ENCODE data around the gene CRIP2.

The CRIP2 gene

GRCh38 chr14:105505101-105505500 is 30.5 kb downstream of the CRIP2 start:
- TF ChIP-seq CTCF (IDR thresholded peaks at IDR 0.05; ENCODE audit: low read length, missing control alignments) = no peak
- no peak for DNase-seq (ENCODE audit: low read depth)
- no peak overlapping the region for H3K4me3 ChIP-seq (replicated peaks; ENCODE audit: low read depth, low read length)

GRCh38 chr14:105507247-105507646 is 32.6 kb downstream of the CRIP2 start:
- no peak overlapping the region for H3K4me3 ChIP-seq (replicated peaks; ENCODE audit: low read depth, low read length)
- TF ChIP-seq CTCF (IDR thresholded peaks at IDR 0.05; ENCODE audit: low read length, missing control alignments) = no peak
- DNase-seq (ENCODE audit: low read depth) = no peak

- no peak overlapping the region for H3K4me3 ChIP-seq (replicated peaks; ENCODE audit: low read depth, low read length)
- no peak for TF ChIP-seq CTCF (IDR thresholded peaks at IDR 0.05; ENCODE audit: low read length, missing control alignments)
- no peak for DNase-seq (ENCODE audit: low read depth)
These were observed 33.4 kb downstream of the CRIP2 start for GRCh38 chr14:105508069-105508468.

- TF ChIP-seq CTCF (IDR thresholded peaks at IDR 0.05; ENCODE audit: low read length, missing control alignments) = no peak
- H3K4me3 ChIP-seq (replicated peaks; ENCODE audit: low read depth, low read length) = no peak overlapping the region
- no peak for DNase-seq (ENCODE audit: low read depth)
These were observed 34.0 kb downstream of the CRIP2 start for GRCh38 chr14:105508601-105509000.

- DNase-seq (ENCODE audit: low read depth) = no peak
- TF ChIP-seq CTCF (IDR thresholded peaks at IDR 0.05; ENCODE audit: low read length, missing control alignments) = no peak
These were observed 42.5 kb downstream of the CRIP2 start for GRCh38 chr14:105517096-105517495.

GRCh38 chr14:105519946-105520698 is 45.5 kb downstream of the CRIP2 start:
- no peak for TF ChIP-seq CTCF (IDR thresholded peaks at IDR 0.05; ENCODE audit: low read length, missing control alignments)
- no peak for DNase-seq (ENCODE audit: low read depth)
- H3K4me3 ChIP-seq (replicated peaks; ENCODE audit: low read depth, low read length) = no peak overlapping the region

More at GRCh38 chr14:105517096-105517495, 42.5 kb downstream of the CRIP2 start:
- H3K4me3 ChIP-seq (replicated peaks; ENCODE audit: low read depth, low read length) = no peak overlapping the region

- no peak overlapping the region for H3K4me3 ChIP-seq (replicated peaks; ENCODE audit: low read depth, low read length)
- no peak for DNase-seq (ENCODE audit: low read depth)
- no peak for TF ChIP-seq CTCF (IDR thresholded peaks at IDR 0.05; ENCODE audit: low read length, missing control alignments)
These were observed 50.7 kb downstream of the CRIP2 start for GRCh38 chr14:105525326-105525725.
